Measurements from ENCODE around the gene ERCC4. TPM values are rescaled to one million over a fixed set of nuclear protein-coding genes. Genes with fewer than 3 reads are reported as not detected.

Gene ERCC4
- polyA plus RNA-seq, 1 donor (not counting 4 experiments of a cell fraction or from before 2014, with no cell fraction given), result 5.9 TPM

GRCh38 chr16:13968835-13969234 is 48.9 kb downstream of the ERCC4 start:
- Histone ChIP-seq H4K20me1 (ENCODE audit: control insufficient read depth, extremely low read depth, insufficient read depth, low read length) (no peaks in the 10 kb centered on the region), H3K4me1 (ENCODE audit: control insufficient read depth, extremely low read depth, insufficient read depth, low read length) (no peaks in the 10 kb centered on the region), H3K4me2 (ENCODE audit: control insufficient read depth, extremely low read depth, insufficient read depth, low read depth, low read length) (no peak overlapping the region), H2AFZ (ENCODE audit: control insufficient read depth, low read length) (no peak overlapping the region), H3K9me1 (ENCODE audit: control insufficient read depth, extremely low read depth, insufficient read depth, low read length) (no peaks in the 10 kb centered on the region), H3K9me3 (ENCODE audit: control insufficient read depth, low read depth, low read length) (no peaks in the 10 kb centered on the region), H3K9ac (ENCODE audit: control insufficient read depth, extremely low read depth, insufficient read depth, low read length) (no peak overlapping the region), H3K4me3 (ENCODE audit: control insufficient read depth in 2 of 3, extremely low read depth in 1 of 3, insufficient read depth in 2 of 3, low read depth in 1 of 3, low read length in 3 of 3) (no peak overlapping the region), H3K27me3 (ENCODE audit: control insufficient read depth, extremely low read depth, insufficient read depth, low read length) (no peaks in the 10 kb centered on the region), H3K36me3 (ENCODE audit: control insufficient read depth in 2 of 2, extremely low read depth in 1 of 2, insufficient read depth in 2 of 2, low read length in 2 of 2) (no peaks in the 10 kb centered on the region), H3K79me2 (ENCODE audit: control insufficient read depth, insufficient read depth, low read length) (no peaks in the 10 kb centered on the region), H3K27ac (ENCODE audit: control insufficient read depth, insufficient read depth, low read length) (no peak overlapping the region)
- no peak for FAIRE-seq
- dilution Hi-C loops (cut with MboI; ENCODE audit: extremely low pct_ligation_motif_present, low sequenced_read_pairs), result no loop called here
- TF ChIP-seq EZH2 (IDR thresholded peaks at IDR 0.05; ENCODE audit: low read length) (no peak), CTCF (optimal IDR thresholded peaks at IDR 0.05 in 1 of 3, IDR thresholded peaks at IDR 0.05 in 1 of 3, conservative IDR thresholded peaks at IDR 0.05 in 1 of 3; ENCODE audit: extremely low read depth in 1 of 3, insufficient read depth in 2 of 3, low read length in 3 of 3) (peak in 1 of 3 experiments; percentile 1)
- no peak for DNase-seq (ENCODE audit: low read depth, low spot score)

- H4K20me1 ChIP-seq (ENCODE audit: control insufficient read depth, extremely low read depth, insufficient read depth, low read length), result no peaks in the 10 kb centered on the region
- no peak for FAIRE-seq
- dilution Hi-C loops (cut with MboI; ENCODE audit: extremely low pct_ligation_motif_present, low sequenced_read_pairs), result no loop called here
Observed at GRCh38 chr16:13969711-13970110, 49.8 kb downstream of the ERCC4 start.

More at GRCh38 chr16:13969711-13970110, 49.8 kb downstream of the ERCC4 start:
- no peaks in the 10 kb centered on the region for H3K9me1 ChIP-seq (ENCODE audit: control insufficient read depth, extremely low read depth, insufficient read depth, low read length)
- H2AFZ ChIP-seq (ENCODE audit: control insufficient read depth, low read length), result no peak overlapping the region
- H3K9me3 ChIP-seq (ENCODE audit: control insufficient read depth, low read depth, low read length), result no peaks in the 10 kb centered on the region
- TF ChIP-seq CTCF (optimal IDR thresholded peaks at IDR 0.05 in 1 of 3, IDR thresholded peaks at IDR 0.05 in 1 of 3, conservative IDR thresholded peaks at IDR 0.05 in 1 of 3; ENCODE audit: extremely low read depth in 1 of 3, insufficient read depth in 2 of 3, low read length in 3 of 3) (no peak), EZH2 (IDR thresholded peaks at IDR 0.05; ENCODE audit: low read length) (no peak)
- DNase-seq (ENCODE audit: low read depth, low spot score), result no peak
- no peaks in the 10 kb centered on the region for H3K79me2 ChIP-seq (ENCODE audit: control insufficient read depth, insufficient read depth, low read length)
- no peak overlapping the region for H3K4me3 ChIP-seq (ENCODE audit: control insufficient read depth in 2 of 3, extremely low read depth in 1 of 3, insufficient read depth in 2 of 3, low read depth in 1 of 3, low read length in 3 of 3)
- H3K36me3 ChIP-seq (ENCODE audit: control insufficient read depth in 2 of 2, extremely low read depth in 1 of 2, insufficient read depth in 2 of 2, low read length in 2 of 2), result no peaks in the 10 kb centered on the region
- H3K4me1 ChIP-seq (ENCODE audit: control insufficient read depth, extremely low read depth, insufficient read depth, low read length), result no peaks in the 10 kb centered on the region
- no peak overlapping the region for H3K27ac ChIP-seq (ENCODE audit: control insufficient read depth, insufficient read depth, low read length)
- H3K9ac ChIP-seq (ENCODE audit: control insufficient read depth, extremely low read depth, insufficient read depth, low read length), result no peak overlapping the region
- H3K27me3 ChIP-seq (ENCODE audit: control insufficient read depth, extremely low read depth, insufficient read depth, low read length), result no peaks in the 10 kb centered on the region
- H3K4me2 ChIP-seq (ENCODE audit: control insufficient read depth, extremely low read depth, insufficient read depth, low read depth, low read length), result no peak overlapping the region
